ENCODE data around the gene TECPR2.

Gene TECPR2

DNA sequence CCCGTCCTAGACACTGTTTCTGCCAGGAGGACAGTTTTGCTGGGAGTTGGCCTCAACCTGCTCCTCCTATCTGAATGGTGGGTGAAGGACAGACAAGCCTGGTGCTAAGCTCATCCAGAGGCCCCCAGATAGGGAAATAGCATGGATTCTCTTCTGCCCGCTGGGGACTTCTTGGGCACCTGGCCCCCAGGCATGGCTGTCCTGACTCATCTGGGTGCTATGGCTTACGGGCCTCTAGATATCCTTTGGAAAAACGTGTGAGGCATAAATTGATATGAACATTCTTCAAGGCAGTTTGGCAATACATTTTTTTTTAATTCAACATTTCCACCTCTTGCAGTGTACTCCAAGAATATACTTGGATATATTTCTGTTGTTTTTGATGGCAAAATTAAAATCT is 8.6 kb downstream of the TECPR2 start:
- H3K4me1 ChIP-seq = peaks cover 12% of the 10 kb centered on the region
- H3K4me3 ChIP-seq = no peak overlapping the region
- no peaks in the 10 kb centered on the region for H3K36me3 ChIP-seq
- no peak overlapping the region for H3K4me2 ChIP-seq
- no peaks in the 10 kb centered on the region for H3K27me3 ChIP-seq
- H3K9ac ChIP-seq = no peak overlapping the region
- no peaks in the 10 kb centered on the region for H3K9me3 ChIP-seq
- H3K27ac ChIP-seq = no peak overlapping the region
- TF ChIP-seq Cebpa-rat (IDR thresholded peaks at IDR 0.05) = no peak
- peaks cover 8% of the 10 kb centered on the region for H4K20me1 ChIP-seq

DNA sequence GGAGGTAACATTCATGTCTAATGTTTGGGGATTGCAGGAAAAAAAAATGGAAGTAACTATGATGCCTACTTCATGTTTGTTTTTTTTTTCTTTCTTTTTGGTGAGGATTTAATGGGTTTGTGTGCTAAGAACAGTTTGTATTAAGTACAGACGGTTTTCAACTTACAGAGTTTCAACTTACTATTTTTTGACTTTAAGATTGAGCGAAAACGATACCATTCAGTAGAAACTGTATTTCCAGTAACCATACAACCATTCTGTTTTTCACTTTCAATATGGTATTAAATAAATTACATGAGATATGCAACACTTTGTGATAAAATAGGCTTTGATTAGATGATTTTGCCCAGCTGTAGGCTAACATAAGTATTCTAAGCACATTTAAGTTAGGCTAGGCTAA is 10.4 kb downstream of the TECPR2 start:
- Histone ChIP-seq H3K4me1 (peaks cover 2% of the 10 kb centered on the region), H3K4me2 (no peak overlapping the region), H4K20me1 (peaks cover 8% of the 10 kb centered on the region), H3K36me3 (peaks cover 13% of the 10 kb centered on the region; the same call in 1 of the 2 replicates), H3K4me3 (no peak overlapping the region), H3K27ac (no peak overlapping the region), H3K9ac (no peak overlapping the region), H3K27me3 (no peaks in the 10 kb centered on the region), H3K9me3 (no peaks in the 10 kb centered on the region)
- no peak for TF ChIP-seq Cebpa-rat (IDR thresholded peaks at IDR 0.05)

DNA sequence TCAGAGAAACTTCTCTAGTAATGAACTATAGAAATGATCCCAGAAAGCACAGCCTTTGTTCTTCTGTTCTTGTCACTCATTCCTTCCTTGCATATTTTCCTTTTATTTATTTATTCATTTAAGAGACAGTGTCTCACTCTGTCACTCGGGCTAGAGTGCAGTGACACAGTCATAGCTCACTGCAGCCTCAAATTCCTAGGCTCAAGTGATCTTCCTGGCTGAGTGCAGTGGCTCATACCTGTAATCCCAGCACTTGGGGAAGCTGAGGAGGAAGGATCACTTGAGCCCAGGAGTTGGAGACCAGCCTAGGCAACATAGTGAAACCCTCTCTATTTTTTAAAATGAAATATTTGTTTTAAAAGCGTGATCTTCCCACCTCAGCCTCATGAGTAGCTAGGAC is 11.5 kb downstream of the TECPR2 start:
- H3K27ac ChIP-seq = no peak overlapping the region
- H3K4me3 ChIP-seq = no peak overlapping the region
- H3K4me1 ChIP-seq = no peaks in the 10 kb centered on the region
- no peak for TF ChIP-seq Cebpa-rat (IDR thresholded peaks at IDR 0.05)
- peaks cover 23% of the 10 kb centered on the region for H3K36me3 ChIP-seq
- H3K9ac ChIP-seq = no peak overlapping the region
- H3K27me3 ChIP-seq = no peaks in the 10 kb centered on the region
- H4K20me1 ChIP-seq = peaks cover under 1% of the 10 kb centered on the region; the same call in 1 of the 2 replicates
- H3K4me2 ChIP-seq = no peak overlapping the region
- H3K9me3 ChIP-seq = no peaks in the 10 kb centered on the region

DNA sequence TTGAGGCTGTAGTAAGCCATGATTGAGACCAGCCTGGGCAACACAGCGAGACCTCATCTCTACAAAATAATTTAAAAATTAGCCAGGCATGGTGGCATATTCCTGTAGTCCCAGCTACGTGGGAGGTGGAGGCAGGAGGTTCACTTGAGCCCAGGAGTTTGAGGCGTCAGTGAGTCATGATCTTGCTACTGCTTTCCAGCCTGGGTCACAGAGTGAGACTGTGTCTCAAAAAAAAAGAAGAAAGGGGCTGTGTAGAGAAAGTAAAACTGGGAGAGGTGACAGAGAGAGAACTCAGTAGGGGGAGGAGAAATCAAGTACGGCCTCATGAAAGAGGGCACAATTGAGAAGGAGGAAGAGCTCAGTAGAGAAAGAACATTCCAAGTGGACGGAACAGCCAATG is 12.4 kb downstream of the TECPR2 start:
- no peak overlapping the region for H3K4me3 ChIP-seq
- H3K9me3 ChIP-seq = no peaks in the 10 kb centered on the region
- no peaks in the 10 kb centered on the region for H3K4me1 ChIP-seq
- no peaks in the 10 kb centered on the region for H3K27me3 ChIP-seq
- H3K27ac ChIP-seq = no peak overlapping the region
- no peak for TF ChIP-seq Cebpa-rat (IDR thresholded peaks at IDR 0.05)
- no peak overlapping the region for H3K4me2 ChIP-seq
- H4K20me1 ChIP-seq = no peaks in the 10 kb centered on the region
- H3K9ac ChIP-seq = no peak overlapping the region
- H3K36me3 ChIP-seq = peaks cover 27% of the 10 kb centered on the region

DNA sequence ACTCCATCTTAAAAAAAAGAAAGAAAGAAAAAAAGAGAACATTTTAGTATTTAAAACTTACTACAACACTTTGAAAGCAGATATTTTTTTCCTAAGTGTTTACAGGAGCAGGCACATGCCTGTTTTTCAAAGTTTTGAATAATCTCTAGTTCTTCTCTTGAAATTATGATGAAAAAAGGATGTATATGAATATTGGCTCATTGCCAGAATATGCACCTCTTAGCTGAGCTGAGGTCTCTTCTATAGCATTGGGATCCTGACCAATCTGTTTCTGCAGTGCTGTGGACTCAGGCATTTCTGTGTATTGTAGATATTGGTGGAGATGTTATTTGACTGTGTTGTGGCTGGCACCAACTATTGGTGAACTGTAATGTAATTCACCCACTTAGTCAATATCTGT is 15.0 kb downstream of the TECPR2 start:
- no peak for TF ChIP-seq Cebpa-rat (IDR thresholded peaks at IDR 0.05)
- Histone ChIP-seq H3K9ac (no peak overlapping the region), H3K4me1 (no peaks in the 10 kb centered on the region), H3K9me3 (no peaks in the 10 kb centered on the region), H3K4me3 (no peak overlapping the region), H4K20me1 (no peaks in the 10 kb centered on the region), H3K27me3 (no peaks in the 10 kb centered on the region), H3K36me3 (peaks cover 33% of the 10 kb centered on the region), H3K4me2 (no peak overlapping the region), H3K27ac (no peak overlapping the region)

DNA sequence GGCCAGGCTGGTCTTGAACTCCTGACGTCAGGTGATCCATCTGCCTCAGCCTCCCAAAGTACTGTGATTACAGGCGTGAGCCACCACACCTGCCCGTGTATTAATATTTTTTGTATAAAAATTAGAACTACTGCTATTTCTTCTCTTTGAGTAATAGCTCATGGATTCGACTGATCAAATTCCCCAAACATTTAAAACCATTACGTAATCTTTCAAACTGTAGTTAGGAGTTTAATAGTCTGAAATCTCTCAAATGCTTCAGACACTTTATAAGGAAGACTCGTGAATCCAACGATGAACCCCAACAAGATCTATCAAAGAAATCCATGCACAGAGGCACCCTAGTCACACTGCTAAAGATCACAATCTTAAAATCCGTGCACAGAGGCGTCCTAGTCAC is 16.1 kb downstream of the TECPR2 start:
- H3K27ac ChIP-seq = no peak overlapping the region
- TF ChIP-seq Cebpa-rat (IDR thresholded peaks at IDR 0.05) = no peak
- no peaks in the 10 kb centered on the region for H3K4me1 ChIP-seq
- no peaks in the 10 kb centered on the region for H3K9me3 ChIP-seq
- H3K4me3 ChIP-seq = no peak overlapping the region
- H3K9ac ChIP-seq = no peak overlapping the region
- peaks cover 33% of the 10 kb centered on the region for H3K36me3 ChIP-seq
- no peaks in the 10 kb centered on the region for H4K20me1 ChIP-seq
- no peak overlapping the region for H3K4me2 ChIP-seq
- H3K27me3 ChIP-seq = no peaks in the 10 kb centered on the region

DNA sequence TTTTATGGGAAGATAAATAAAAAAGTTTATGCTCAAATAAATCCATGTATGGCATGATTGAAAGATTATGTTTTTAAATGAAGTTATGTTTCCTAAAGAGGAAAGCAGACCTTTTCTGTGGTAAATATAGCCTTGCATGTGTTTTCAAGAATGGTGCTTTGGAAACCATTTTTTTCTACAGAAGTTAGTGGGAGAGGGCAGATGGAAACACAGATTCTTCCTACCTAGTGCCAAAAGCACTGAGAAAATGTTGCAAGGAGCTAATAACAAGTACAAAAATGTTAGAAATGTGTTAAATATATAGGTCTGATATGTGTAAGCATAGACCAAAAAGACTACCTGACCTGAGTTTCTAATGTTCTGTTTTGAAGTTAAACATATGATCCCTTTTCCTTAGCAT is 24.3 kb downstream of the TECPR2 start:
- H3K27ac ChIP-seq = no peak overlapping the region
- no peak overlapping the region for H3K4me2 ChIP-seq
- H3K27me3 ChIP-seq = no peaks in the 10 kb centered on the region
- no peak overlapping the region for H3K9ac ChIP-seq
- no peaks in the 10 kb centered on the region for H3K4me1 ChIP-seq
- H3K9me3 ChIP-seq = no peaks in the 10 kb centered on the region
- no peak for TF ChIP-seq Cebpa-rat (IDR thresholded peaks at IDR 0.05)
- H3K4me3 ChIP-seq = no peak overlapping the region
- no peaks in the 10 kb centered on the region for H4K20me1 ChIP-seq
- no peaks in the 10 kb centered on the region for H3K36me3 ChIP-seq

DNA sequence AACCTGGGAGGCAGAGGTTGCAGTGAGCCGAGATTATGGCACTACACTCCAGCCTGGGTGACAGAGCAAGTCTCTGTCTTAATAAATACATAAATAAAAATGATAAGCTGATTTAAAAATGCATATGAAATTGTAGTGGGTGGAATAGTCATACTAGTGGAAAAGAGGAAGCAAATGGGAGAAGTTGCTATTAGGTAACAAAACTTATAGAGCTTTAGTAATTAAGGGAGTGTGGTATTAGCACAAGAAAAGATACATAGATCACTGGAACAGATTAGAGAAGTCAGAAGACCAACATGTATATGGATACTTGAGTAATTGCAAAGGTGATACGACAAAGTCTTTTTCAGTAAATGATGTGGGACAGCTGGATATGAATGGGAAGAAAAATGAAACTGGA is 26.5 kb downstream of the TECPR2 start:
- H3K27ac ChIP-seq = no peak overlapping the region
- H3K9me3 ChIP-seq = no peaks in the 10 kb centered on the region
- TF ChIP-seq Cebpa-rat (IDR thresholded peaks at IDR 0.05) = no peak
- no peak overlapping the region for H3K4me3 ChIP-seq
- H3K9ac ChIP-seq = no peak overlapping the region
- H3K4me1 ChIP-seq = no peaks in the 10 kb centered on the region
- no peak overlapping the region for H3K4me2 ChIP-seq
- H3K27me3 ChIP-seq = no peaks in the 10 kb centered on the region
- no peaks in the 10 kb centered on the region for H4K20me1 ChIP-seq
- 0 out of 2 replicates have a peak, but pooled peaks cover 2% of the 10 kb centered on the region for H3K36me3 ChIP-seq

DNA sequence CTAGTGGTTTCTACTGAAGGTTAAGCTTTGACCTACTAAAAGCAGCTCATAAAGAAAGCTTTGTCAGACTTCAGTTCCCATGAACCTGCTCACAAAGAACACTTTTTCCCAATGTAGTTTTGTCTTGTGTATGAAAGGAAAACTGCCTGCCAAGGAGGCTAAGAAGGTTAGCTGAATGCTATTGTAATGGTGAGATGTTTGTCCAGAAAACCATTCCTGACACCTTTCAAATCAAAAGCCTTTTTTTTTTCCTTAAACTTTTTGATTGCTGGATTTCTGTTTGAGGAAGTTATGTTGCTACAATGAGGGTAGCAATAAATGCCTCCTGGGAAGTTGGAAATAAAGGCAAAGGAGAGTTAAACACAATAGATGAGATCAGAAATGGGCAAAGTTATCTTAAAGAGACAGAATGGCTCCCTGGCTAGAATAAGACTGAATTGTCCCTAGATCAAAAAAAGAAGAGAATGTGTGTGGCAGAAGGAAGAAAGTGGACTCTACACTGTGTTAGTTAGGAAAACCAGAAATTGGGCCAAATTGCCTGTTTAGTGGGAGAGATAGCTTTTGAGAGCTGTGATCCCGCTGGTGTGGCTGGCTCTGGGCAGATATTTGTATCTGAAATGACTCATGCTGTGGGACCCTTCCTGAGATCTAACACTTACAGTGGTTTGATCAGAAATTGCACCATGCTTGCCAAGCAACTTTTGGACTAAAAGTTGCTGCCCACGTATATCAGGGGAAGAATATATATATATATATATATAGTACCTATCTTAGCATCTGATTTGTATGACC is 27.5 kb downstream of the TECPR2 start:
- Histone ChIP-seq H4K20me1 (no peaks in the 10 kb centered on the region), H3K4me3 (no peak overlapping the region), H3K27ac (no peak overlapping the region), H3K9me3 (no peaks in the 10 kb centered on the region), H3K4me2 (no peak overlapping the region), H3K36me3 (0 out of 2 replicates have a peak, but pooled peaks cover 4% of the 10 kb centered on the region), H3K4me1 (no peaks in the 10 kb centered on the region), H3K9ac (no peak overlapping the region), H3K27me3 (no peaks in the 10 kb centered on the region)
- no peak for TF ChIP-seq Cebpa-rat (IDR thresholded peaks at IDR 0.05)

DNA sequence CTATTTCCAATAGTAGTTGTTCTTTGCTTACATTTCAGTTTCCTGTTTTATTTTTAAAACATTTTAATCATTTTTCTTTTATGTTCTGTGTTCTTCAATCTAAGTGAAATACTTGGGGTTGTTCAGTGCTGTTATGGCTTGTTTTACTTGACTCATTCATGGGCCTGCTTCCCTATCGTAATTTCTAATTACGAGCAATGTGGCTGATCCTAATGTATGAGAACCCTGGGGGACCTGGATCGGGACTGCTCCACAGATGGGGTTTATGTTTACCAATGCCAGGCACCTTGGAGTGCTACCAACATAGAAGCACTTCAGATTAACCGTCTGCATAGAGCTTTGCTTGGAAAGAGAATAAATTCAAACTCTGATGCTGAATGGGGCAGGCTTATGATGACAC is 29.8 kb downstream of the TECPR2 start:
- Histone ChIP-seq H3K27me3 (no peaks in the 10 kb centered on the region), H4K20me1 (no peaks in the 10 kb centered on the region), H3K36me3 (peaks cover 15% of the 10 kb centered on the region), H3K4me2 (no peak overlapping the region), H3K9me3 (peaks cover 12% of the 10 kb centered on the region), H3K4me1 (no peaks in the 10 kb centered on the region), H3K9ac (no peak overlapping the region), H3K4me3 (no peak overlapping the region), H3K27ac (no peak overlapping the region)
- no peak for TF ChIP-seq Cebpa-rat (IDR thresholded peaks at IDR 0.05)

All from BLaER1 (cell line).